Body of pancreas (tissue), 4 donors: ENCODE results near the gene USP22. TPM values are rescaled to one million over a fixed set of nuclear protein-coding genes. Genes with fewer than 3 reads are reported as not detected.

ENCODE experiments used
- ATAC-seq: fragments of 150-250 bp; one replicate; pipeline ENCODE4 v1.9.1; 2016
- DNase-seq, 4 donors: peaks; one replicate each; pipeline ENCODE4 v3.0.0-alpha.2; 2019
- H3K27ac ChIP-seq, 4 donors: fragments of 200-600 bp; sonication (generic); 1 replicate in 3 of 4; 2 replicates in 1 of 4; pipeline versions ENCODE4 v1.5.1 to v1.6.1; 2016 to 2019; ENCODE audit warnings: mild to moderate bottlenecking in 1 of 4, mixed read lengths in 1 of 4, moderate library complexity in 1 of 4
- H3K27me3 ChIP-seq, 2 donors: fragments of 200-600 bp; sonication (generic); one replicate each; pipeline ENCODE4 v1.6.0; 2016; ENCODE audit warnings: mild to moderate bottlenecking in 1 of 2
- H3K36me3 ChIP-seq, 2 donors: fragments of 200-600 bp; sonication (generic); replicated peaks in 1 of 2; 2 replicates each; pipeline ENCODE4 v1.5.1; 2016; ENCODE audit warnings: low read depth in 2 of 2; ENCODE audit not compliant: insufficient read depth in 1 of 2
- H3K4me1 ChIP-seq: fragments of 200-600 bp; sonication (generic); one replicate; pipeline ENCODE4 v1.6.0; 2016
- H3K4me3 ChIP-seq, 2 donors: fragments of 200-600 bp; sonication (generic); 1 replicate in 1 of 2; 2 replicates in 1 of 2; pipeline ENCODE4 v1.5.1; 2016 to 2019
- H3K9me3 ChIP-seq, 3 donors: fragments of 200-600 bp; sonication (generic); 1 replicate in 2 of 3; 2 replicates in 1 of 3; pipeline ENCODE4 v1.5.1; 2016
- POLR2A ChIP-seq, 3 donors: fragments of 450-650 bp; IDR thresholded peaks; one replicate each; pipeline ENCODE4 v1.6.1; 2016; ENCODE audit warnings: antibody characterized with exemption in 3 of 3, mild to moderate bottlenecking in 2 of 3
- WGBS, 2 donors: methylation state at CpG; one replicate each; pipeline ENCODE4 v1.1.5; 2017; 5-methylcytosine and 5-hydroxymethylcytosine counted together
- intact Hi-C: fragments of 100-400 bp; cut with DNase I; formaldehyde crosslinking; loops from one replicate; pipeline ENCODE4 v1.15.1; 2023
- total RNA-seq, 2 donors: library from RNA; depleted of rRNA; stranded (reverse); fragments of >200 nt; gene quantifications; one replicate each; pipeline ENCODE4 v1.1.0, GENCODE V29; 2016
- TF ChIP-seq, protein P1 (sequence below), 7 experiments: fragments of 450-650 bp in 4 of 7; fragments of 200-600 bp in 3 of 7; sonication (generic) in 3 of 7; IDR thresholded peaks; one replicate each; pipeline ENCODE4 v1.5.1; 2016 to 2019; ENCODE audit warnings: antibody characterized with exemption in 7 of 7

Gene USP22
- total RNA-seq, 2 donors from 2014 or later, result 66.4 to 79.4 TPM

DNA sequence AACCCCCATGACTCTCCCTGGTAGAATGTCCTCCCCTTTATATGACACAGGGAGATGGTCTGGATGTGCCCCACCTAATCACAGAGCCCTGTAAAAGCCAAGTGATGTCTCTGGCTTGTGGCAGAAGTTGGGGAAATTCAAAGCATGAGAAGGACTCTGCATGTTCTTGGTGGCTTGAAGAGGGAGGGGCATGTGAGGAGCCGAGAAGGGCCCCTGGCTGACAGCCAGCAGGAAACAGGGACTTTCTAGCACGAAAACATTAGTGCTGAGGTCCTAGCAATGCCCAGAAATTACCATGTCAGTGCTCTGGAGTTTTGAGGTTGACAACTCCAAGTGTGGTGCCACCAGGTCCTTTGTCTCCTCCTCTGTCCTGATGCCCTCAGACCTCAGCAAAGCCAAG is 75.9 kb downstream of the USP22 start:
- WGBS, 2 donors, result 28 to 31% methylated on average over 2 of the region's 2 CpGs
- no peaks in the 10 kb centered on the region for H3K36me3 ChIP-seq
- no peaks in the 10 kb centered on the region for H3K27me3 ChIP-seq
- peaks cover 11% of the 10 kb centered on the region for H3K4me1 ChIP-seq
- ATAC-seq (no peak), DNase-seq (no peak)
- no peak overlapping the region for H3K4me3 ChIP-seq
- H3K27ac ChIP-seq, result no peak overlapping the region
- no peaks in the 10 kb centered on the region for H3K9me3 ChIP-seq
- intact Hi-C loops, result no loop called here
- no peak for TF ChIP-seq POLR2A (IDR thresholded peaks at IDR 0.05)
- TF ChIP-seq, protein P1, sequence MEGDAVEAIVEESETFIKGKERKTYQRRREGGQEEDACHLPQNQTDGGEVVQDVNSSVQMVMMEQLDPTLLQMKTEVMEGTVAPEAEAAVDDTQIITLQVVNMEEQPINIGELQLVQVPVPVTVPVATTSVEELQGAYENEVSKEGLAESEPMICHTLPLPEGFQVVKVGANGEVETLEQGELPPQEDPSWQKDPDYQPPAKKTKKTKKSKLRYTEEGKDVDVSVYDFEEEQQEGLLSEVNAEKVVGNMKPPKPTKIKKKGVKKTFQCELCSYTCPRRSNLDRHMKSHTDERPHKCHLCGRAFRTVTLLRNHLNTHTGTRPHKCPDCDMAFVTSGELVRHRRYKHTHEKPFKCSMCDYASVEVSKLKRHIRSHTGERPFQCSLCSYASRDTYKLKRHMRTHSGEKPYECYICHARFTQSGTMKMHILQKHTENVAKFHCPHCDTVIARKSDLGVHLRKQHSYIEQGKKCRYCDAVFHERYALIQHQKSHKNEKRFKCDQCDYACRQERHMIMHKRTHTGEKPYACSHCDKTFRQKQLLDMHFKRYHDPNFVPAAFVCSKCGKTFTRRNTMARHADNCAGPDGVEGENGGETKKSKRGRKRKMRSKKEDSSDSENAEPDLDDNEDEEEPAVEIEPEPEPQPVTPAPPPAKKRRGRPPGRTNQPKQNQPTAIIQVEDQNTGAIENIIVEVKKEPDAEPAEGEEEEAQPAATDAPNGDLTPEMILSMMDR (IDR thresholded peaks at IDR 0.05), result no peak

DNA sequence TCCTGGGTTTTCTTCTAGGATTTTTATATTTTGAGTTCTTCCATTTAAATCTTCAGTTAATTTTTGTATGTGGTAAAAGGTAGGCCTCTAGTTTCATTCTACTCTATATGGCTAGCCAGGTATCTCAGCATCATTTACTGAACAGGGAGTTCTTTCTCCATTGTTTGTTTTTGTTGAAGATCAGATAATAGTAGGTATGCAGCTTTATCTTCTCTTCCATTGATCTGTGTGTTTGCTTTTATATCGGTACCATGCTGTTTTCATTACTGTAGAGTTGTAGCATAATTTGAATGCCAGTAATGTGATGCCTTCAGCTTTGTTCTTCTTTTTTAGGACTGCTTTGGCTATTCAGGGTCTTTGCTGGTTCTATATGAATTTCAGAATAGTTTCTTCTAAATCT is 77.3 kb downstream of the USP22 start:
- Histone ChIP-seq H3K4me1 (peaks cover 11% of the 10 kb centered on the region), H3K27me3 (no peaks in the 10 kb centered on the region), H3K9me3 (no peaks in the 10 kb centered on the region), H3K4me3 (no peak overlapping the region), H3K27ac (no peak overlapping the region), H3K36me3 (no peaks in the 10 kb centered on the region)
- no peak for ATAC-seq
- no peak for DNase-seq
- intact Hi-C loops, result no loop called here
- 18 to 31% methylated on average over 1 of the region's 1 CpG for WGBS, 2 donors
- TF ChIP-seq, protein P1 (IDR thresholded peaks at IDR 0.05), result no peak
- TF ChIP-seq POLR2A (IDR thresholded peaks at IDR 0.05), result no peak

DNA sequence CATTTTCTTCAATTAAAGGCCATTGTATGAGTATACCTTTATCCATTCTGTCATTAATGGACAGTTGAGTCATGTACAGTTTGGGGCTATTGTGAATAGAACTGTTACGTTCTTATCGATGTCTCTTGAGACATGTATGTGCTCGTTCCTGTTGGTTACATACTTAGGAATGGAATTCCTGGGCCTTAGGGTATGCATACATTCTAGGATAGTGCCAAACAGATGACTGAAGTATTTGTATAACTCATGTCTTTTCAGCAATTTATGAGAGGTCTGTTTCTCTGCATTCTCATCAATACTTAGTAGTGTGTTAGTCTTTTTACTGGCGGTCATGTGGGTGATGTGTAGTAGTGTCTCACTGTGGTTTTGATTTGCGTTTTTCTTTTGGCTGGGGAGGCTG is 81.2 kb downstream of the USP22 start:
- Histone ChIP-seq H3K9me3 (no peaks in the 10 kb centered on the region), H3K27me3 (no peaks in the 10 kb centered on the region), H3K27ac (no peak overlapping the region), H3K36me3 (no peaks in the 10 kb centered on the region), H3K4me1 (peaks cover 11% of the 10 kb centered on the region), H3K4me3 (no peak overlapping the region)
- intact Hi-C loops, result no loop called here
- no peak for TF ChIP-seq POLR2A (IDR thresholded peaks at IDR 0.05)
- TF ChIP-seq, protein P1 (IDR thresholded peaks at IDR 0.05), result no peak
- ATAC-seq (no peak), DNase-seq (no peak)
- WGBS, 2 donors, result 88 to 89% methylated on average over 5 of the region's 5 CpGs

DNA sequence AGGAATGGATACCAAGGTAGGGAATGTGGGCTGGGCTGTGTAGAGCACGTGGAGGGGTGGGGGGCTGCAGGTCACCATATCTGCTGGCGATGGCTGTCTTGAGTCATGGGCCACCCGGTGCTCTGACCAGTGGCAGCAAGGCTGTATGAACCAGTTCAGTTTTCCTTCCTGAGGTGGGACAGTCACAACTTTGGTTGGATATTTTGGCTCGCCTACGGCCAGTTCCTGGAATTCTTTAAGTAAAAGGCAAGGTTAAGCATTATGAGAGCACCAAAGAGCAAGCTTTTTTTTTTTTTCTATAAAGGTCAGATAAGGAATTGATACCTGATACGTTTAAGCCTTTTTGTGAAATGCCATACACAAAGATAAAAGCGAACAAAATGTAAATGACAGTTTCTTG is 81.9 kb downstream of the USP22 start:
- TF ChIP-seq, protein P1 (IDR thresholded peaks at IDR 0.05), result no peak
- no peak for TF ChIP-seq POLR2A (IDR thresholded peaks at IDR 0.05)
- 82 to 84% methylated on average over 7 of the region's 7 CpGs for WGBS, 2 donors
- ATAC-seq (no peak), DNase-seq (no peak)
- Histone ChIP-seq H3K27ac (no peak overlapping the region), H3K27me3 (no peaks in the 10 kb centered on the region), H3K9me3 (no peaks in the 10 kb centered on the region), H3K4me1 (peaks cover 12% of the 10 kb centered on the region), H3K36me3 (no peaks in the 10 kb centered on the region), H3K4me3 (no peak overlapping the region)
- intact Hi-C loops, result no loop called here
